ENCODE results near the gene PREP. TPM values are rescaled to one million over a fixed set of nuclear protein-coding genes. Genes with fewer than 3 reads are reported as not detected.
A peak's percentile ranks its signal among the peaks of the same experiment; 100 is the strongest.

The PREP gene
- total and polyA plus RNA-seq, 5 experiments from 2014 or later, result 27.0 to 40.9 (median 29.4) TPM

GRCh38 chr6:105317607-105318533, 85.0 kb downstream of the PREP start:
- no peaks in the 10 kb centered on the region for H3K9me3 Mint-ChIP-seq
- H3K4me3 Mint-ChIP-seq, result no peak overlapping the region
- H3K36me3 Mint-ChIP-seq, result peaks cover 8 to 86% (median 37%) of the 10 kb centered on the region in 3 donors
- POLR2A ChIA-PET, result interaction anchor here (1.0 kb wide), 1 partner anchor 85 kb away, joined by 3 read pairs; the partner anchor contains the start of gene PREP
- no peak overlapping the region for H3K27ac Mint-ChIP-seq
- peaks cover 0 to 4% (median 0%) of the 10 kb centered on the region in 4 donors for H3K4me1 Mint-ChIP-seq
- no peak for ATAC-seq
- DNase-seq, result no peak
- no peaks in the 10 kb centered on the region for H3K27me3 Mint-ChIP-seq

DNA sequence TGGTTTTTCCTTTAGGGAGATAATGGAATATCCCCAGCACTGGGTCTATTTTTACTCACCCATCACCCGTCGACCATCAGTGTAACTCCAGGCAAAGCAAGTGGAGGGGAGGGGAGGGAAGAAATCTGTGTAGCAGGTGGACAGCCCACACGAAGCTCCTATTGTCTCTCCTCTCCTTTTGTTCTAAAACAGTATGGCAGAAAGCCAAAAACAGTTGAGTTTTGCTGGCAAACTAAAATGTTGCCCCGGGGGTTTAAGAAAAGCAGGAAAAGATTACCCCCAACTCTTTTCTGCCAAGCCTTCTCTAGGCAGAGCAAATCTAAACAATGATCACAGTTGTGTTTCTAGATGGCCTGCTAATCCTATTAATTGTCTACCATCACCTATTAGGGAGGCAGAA, 89.7 kb downstream of the PREP start:
- Mint-ChIP-seq H3K4me3 (no peak overlapping the region), H3K27ac (no peak overlapping the region), H3K27me3 (no peaks in the 10 kb centered on the region), H3K36me3 (peaks cover 16 to 59% (median 28%) of the 10 kb centered on the region in 3 donors), H3K9me3 (no peaks in the 10 kb centered on the region), H3K4me1 (peaks cover 0 to 2% (median 0%) of the 10 kb centered on the region in 4 donors)
- DNase-seq (no peak), ATAC-seq (no peak)
- POLR2A ChIA-PET, result no interaction called here

- Mint-ChIP-seq H3K4me3 (no peak overlapping the region), H3K36me3 (peaks cover 16 to 55% (median 24%) of the 10 kb centered on the region in 3 donors), H3K27me3 (no peaks in the 10 kb centered on the region), H3K9me3 (no peaks in the 10 kb centered on the region), H3K4me1 (peaks cover 0 to 2% (median 0%) of the 10 kb centered on the region in 4 donors), H3K27ac (no peak overlapping the region)
- ATAC-seq, result no peak
- POLR2A ChIA-PET, result no interaction called here
- no peak for DNase-seq
Measured at GRCh38 chr6:105310947-105311346, 91.9 kb downstream of the PREP start.

DNA sequence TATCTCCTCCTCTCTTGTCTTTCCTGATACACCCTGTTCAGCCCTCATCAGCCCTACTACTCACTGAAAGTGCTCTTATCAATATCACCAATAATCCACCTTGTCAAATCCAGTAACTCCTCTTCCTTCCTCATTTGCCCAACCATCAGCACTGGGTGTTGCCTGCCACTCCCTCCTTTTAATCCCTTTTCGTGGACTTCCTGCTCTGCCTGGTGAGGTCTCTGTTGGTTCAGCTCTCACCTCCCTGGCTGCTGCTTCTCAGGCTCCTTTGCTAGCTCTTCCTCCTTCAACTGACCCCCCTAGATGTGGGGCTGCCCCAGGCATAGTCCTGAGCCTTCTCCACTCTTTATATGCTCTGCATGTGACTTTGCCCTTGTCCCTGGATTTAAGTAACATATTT, 92.5 kb downstream of the PREP start:
- no peaks in the 10 kb centered on the region for H3K27me3 Mint-ChIP-seq
- ATAC-seq, result no peak
- H3K9me3 Mint-ChIP-seq, result no peaks in the 10 kb centered on the region
- no peak overlapping the region for H3K27ac Mint-ChIP-seq
- H3K4me1 Mint-ChIP-seq, result peaks cover 0 to 2% (median 0%) of the 10 kb centered on the region in 4 donors
- no peak for DNase-seq
- POLR2A ChIA-PET, result no interaction called here
- H3K36me3 Mint-ChIP-seq, result peaks cover 16 to 49% (median 21%) of the 10 kb centered on the region in 3 donors
- no peak overlapping the region for H3K4me3 Mint-ChIP-seq

- Mint-ChIP-seq H3K9me3 (no peaks in the 10 kb centered on the region), H3K36me3 (peaks cover 8 to 45% (median 15%) of the 10 kb centered on the region in 3 donors), H3K4me1 (peaks cover 0 to 2% (median 0%) of the 10 kb centered on the region in 4 donors), H3K27ac (peak overlapping the region in 1 of 10 donors; percentile 4), H3K27me3 (no peaks in the 10 kb centered on the region), H3K4me3 (no peak overlapping the region)
- ATAC-seq (no peak), DNase-seq (no peak)
- POLR2A ChIA-PET, result no interaction called here
Measured at GRCh38 chr6:105308840-105309239, 94.0 kb downstream of the PREP start.

GRCh38 chr6:105305521-105305920, 97.4 kb downstream of the PREP start:
- POLR2A ChIA-PET, result no interaction called here
- ATAC-seq (no peak), DNase-seq (no peak)
- H3K4me1 Mint-ChIP-seq, result no peaks in the 10 kb centered on the region
- no peaks in the 10 kb centered on the region for H3K9me3 Mint-ChIP-seq
- H3K36me3 Mint-ChIP-seq, result peaks cover 9 to 51% (median 26%) of the 10 kb centered on the region in 3 donors
- H3K4me3 Mint-ChIP-seq, result no peak overlapping the region
- no peak overlapping the region for H3K27ac Mint-ChIP-seq
- H3K27me3 Mint-ChIP-seq, result no peaks in the 10 kb centered on the region

DNA sequence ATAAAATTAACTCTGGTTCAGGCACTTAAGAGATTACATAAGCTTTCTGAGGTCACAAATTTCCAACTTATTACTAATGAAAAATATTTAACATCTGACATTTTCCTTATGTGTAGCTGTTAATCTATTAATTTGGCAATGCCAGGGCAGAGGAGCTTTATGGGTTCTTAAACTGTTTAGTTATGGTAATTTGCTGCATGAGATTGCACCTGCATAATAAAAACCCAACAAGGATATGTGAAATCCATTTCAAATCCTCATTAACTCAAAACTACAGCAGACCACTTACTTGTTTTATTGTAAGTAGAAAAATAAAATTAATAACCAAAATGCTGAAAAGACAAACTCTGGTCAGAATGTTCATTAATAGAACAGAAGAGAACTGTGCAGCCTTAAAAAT, 98.1 kb downstream of the PREP start:
- POLR2A ChIA-PET, result no interaction called here
- ATAC-seq (no peak), DNase-seq (no peak)
- H3K4me3 Mint-ChIP-seq, result no peak overlapping the region
- H3K4me1 Mint-ChIP-seq, result no peaks in the 10 kb centered on the region
- H3K9me3 Mint-ChIP-seq, result no peaks in the 10 kb centered on the region
- no peaks in the 10 kb centered on the region for H3K27me3 Mint-ChIP-seq
- peaks cover 9 to 51% (median 30%) of the 10 kb centered on the region in 3 donors for H3K36me3 Mint-ChIP-seq
- no peak overlapping the region for H3K27ac Mint-ChIP-seq

GRCh38 chr6:105304366-105304765, 98.5 kb downstream of the PREP start:
- no peak overlapping the region for H3K27ac Mint-ChIP-seq
- DNase-seq (no peak), ATAC-seq (no peak)
- POLR2A ChIA-PET, result no interaction called here
- H3K27me3 Mint-ChIP-seq, result no peaks in the 10 kb centered on the region
- peaks cover 9 to 51% (median 32%) of the 10 kb centered on the region in 3 donors for H3K36me3 Mint-ChIP-seq
- no peaks in the 10 kb centered on the region for H3K4me1 Mint-ChIP-seq
- no peaks in the 10 kb centered on the region for H3K9me3 Mint-ChIP-seq
- H3K4me3 Mint-ChIP-seq, result no peak overlapping the region

DNA sequence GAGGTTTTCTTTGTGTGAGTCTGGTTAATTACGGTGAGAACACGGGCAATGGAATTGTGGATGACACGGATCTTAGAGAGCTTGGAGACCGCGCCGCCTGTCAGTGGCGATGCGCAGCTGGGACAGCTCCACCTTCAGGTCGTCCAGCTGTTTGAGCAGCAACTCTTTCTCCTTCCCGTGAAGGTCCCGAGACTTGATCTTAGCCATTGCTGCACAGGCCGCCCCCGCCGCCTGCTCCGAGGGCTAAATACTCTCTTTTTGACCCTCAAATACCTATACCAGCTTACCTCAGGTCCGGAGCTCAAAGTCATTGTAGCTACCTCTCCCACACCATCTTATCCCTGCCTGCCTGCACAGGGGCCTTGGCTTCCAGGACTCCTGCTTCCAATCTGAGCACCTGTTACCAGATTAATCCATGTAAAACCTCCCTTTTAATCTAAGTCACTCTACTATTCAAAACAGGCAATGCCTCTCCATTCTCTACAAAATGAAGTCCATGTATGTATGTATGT, 100.2 kb downstream of the PREP start:
- POLR2A ChIA-PET, result no interaction called here
- Mint-ChIP-seq H3K36me3 (peaks cover 9 to 41% (median 35%) of the 10 kb centered on the region in 3 donors), H3K27me3 (no peaks in the 10 kb centered on the region), H3K4me3 (no peak overlapping the region), H3K4me1 (peaks cover 0 to under 1% (median under 1%) of the 10 kb centered on the region in 4 donors), H3K9me3 (no peaks in the 10 kb centered on the region), H3K27ac (no peak overlapping the region)
- no peak for DNase-seq
- ATAC-seq, result no peak

DNA sequence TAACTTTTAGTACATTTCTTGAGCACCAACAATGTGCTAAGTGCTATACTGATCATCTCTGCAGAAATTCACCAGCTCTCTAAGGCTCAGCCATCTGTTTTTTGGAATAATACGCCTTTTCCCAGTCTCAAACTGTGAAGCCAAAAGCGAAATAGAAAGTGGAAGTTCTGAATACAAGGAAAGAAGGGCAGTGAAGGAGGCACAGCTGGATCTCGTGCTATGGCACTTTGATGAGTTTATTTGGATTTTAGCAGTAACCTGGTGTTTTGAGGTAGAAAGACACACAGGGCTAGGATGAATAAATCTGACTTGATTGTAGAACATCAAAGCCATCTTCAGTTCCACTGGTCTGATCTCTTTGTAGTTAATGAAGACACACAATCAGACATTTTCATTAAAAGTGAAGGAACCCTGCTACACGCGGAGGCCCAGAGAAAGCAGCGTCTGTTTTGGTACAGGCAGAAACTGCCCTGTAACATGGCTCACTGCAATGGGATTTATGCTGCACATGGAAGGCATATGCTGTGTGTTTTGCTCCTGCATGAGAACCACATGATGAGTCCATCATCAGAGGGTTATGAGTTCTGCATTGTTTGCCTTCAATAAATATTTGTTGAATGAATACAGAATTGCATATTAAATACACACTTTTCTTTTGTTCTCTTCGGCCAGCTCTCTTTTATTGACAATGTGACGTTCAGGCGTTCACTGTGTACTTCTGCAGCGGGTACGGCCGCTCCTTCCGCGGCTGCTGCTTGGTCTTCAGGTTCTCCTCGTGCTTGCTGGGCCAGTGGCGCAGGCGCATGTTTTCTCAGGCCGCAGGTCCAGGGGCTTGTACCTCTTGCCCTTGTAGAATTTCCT, 100.9 kb downstream of the PREP start:
- Mint-ChIP-seq H3K27me3 (no peaks in the 10 kb centered on the region), H3K27ac (no peak overlapping the region)
- DNase-seq, result no peak

GRCh38 chr6:105301072-105301503, 101.8 kb downstream of the PREP start:
- Mint-ChIP-seq H3K4me1 (peaks cover 0 to 3% (median under 1%) of the 10 kb centered on the region in 4 donors), H3K36me3 (peaks cover 9 to 41% (median 35%) of the 10 kb centered on the region in 3 donors), H3K27ac (peak overlapping the region in 1 of 10 donors; percentile 11), H3K4me3 (no peak overlapping the region), H3K9me3 (no peaks in the 10 kb centered on the region), H3K27me3 (no peaks in the 10 kb centered on the region)
- POLR2A ChIA-PET, result no interaction called here
- ATAC-seq, result no peak
- no peak for DNase-seq

More for the DNA sequence above, 100.9 kb downstream of the PREP start:
- POLR2A ChIA-PET, result no interaction called here
- H3K4me3 Mint-ChIP-seq, result no peak overlapping the region
- no peaks in the 10 kb centered on the region for H3K9me3 Mint-ChIP-seq
- no peak for ATAC-seq
- H3K36me3 Mint-ChIP-seq, result peaks cover 9 to 40% (median 35%) of the 10 kb centered on the region in 3 donors
- peaks cover 0 to 2% (median under 1%) of the 10 kb centered on the region in 4 donors for H3K4me1 Mint-ChIP-seq

DNA sequence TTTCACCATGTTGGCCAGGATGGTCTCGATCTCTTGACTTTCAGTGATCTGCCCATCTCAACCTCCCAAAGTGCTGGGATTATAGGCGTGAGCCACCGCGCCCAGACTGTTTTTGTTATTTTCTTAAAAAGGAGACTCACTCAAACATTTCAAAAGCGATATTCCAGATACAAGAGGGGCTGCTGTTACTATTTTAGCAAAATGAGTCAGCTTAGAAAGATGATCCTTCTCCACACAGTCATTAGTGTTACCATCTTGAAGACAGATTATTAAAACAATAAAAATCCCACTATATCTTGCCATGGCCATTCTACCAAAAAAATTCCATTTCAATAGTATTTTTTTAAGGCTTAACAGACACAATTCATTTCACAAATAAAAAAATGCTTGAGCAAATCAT, 102.8 kb downstream of the PREP start:
- no peak for ATAC-seq
- H3K27me3 Mint-ChIP-seq, result no peaks in the 10 kb centered on the region
- POLR2A ChIA-PET, result no interaction called here
- DNase-seq, result no peak
- H3K4me3 Mint-ChIP-seq, result no peak overlapping the region
- peaks cover 2 to 5% (median 3%) of the 10 kb centered on the region in 4 donors for H3K4me1 Mint-ChIP-seq
- H3K9me3 Mint-ChIP-seq, result no peaks in the 10 kb centered on the region
- H3K27ac Mint-ChIP-seq, result no peak overlapping the region
- peaks cover 13 to 42% (median 35%) of the 10 kb centered on the region in 3 donors for H3K36me3 Mint-ChIP-seq

All from naive thymus-derived CD8-positive, alpha-beta T cell (primary cell).